ENCODE results near the gene NUAK2.

- TF ChIP-seq POLR2A (IDR thresholded peaks at IDR 0.05; ENCODE audit: low read depth, low read length) (no peak), MYC (IDR thresholded peaks at IDR 0.05; ENCODE audit: low read depth, low read length) (no peak), CTCF (IDR thresholded peaks at IDR 0.05; ENCODE audit: extremely low read depth in 1 of 2, insufficient read depth in 1 of 2, low read depth in 1 of 2, low read length in 2 of 2) (no peak)
These were observed 7.8 kb downstream of the NUAK2 start for GRCh38 chr1:205313563-205314308.
